Keratinocyte (primary cell): Measurements from ENCODE around the gene TMEM9.

Experiments used
- EZH2 ChIP-seq: IDR thresholded peaks from one replicate; pipeline ENCODE4 v1.6.1; 2012; ENCODE audit warnings: inconsistent platforms, mild to moderate bottlenecking, low read length, moderate library complexity
- TF ChIP-seq, protein P1 (sequence below), 3 experiments: IDR thresholded peaks in 1 of 3; conservative IDR thresholded peaks in 1 of 3; optimal IDR thresholded peaks in 1 of 3; 2 replicates in 2 of 3; 3 replicates in 1 of 3; pipeline versions ENCODE3 to v1.5.1; 2011; ENCODE audit warnings: low read length in 3 of 3, mild to moderate bottlenecking in 3 of 3, moderate library complexity in 2 of 3, control low read depth in 1 of 3, inconsistent platforms in 1 of 3; ENCODE audit not compliant: insufficient read depth in 2 of 3; ENCODE audit errors: extremely low read depth in 1 of 3

DNA sequence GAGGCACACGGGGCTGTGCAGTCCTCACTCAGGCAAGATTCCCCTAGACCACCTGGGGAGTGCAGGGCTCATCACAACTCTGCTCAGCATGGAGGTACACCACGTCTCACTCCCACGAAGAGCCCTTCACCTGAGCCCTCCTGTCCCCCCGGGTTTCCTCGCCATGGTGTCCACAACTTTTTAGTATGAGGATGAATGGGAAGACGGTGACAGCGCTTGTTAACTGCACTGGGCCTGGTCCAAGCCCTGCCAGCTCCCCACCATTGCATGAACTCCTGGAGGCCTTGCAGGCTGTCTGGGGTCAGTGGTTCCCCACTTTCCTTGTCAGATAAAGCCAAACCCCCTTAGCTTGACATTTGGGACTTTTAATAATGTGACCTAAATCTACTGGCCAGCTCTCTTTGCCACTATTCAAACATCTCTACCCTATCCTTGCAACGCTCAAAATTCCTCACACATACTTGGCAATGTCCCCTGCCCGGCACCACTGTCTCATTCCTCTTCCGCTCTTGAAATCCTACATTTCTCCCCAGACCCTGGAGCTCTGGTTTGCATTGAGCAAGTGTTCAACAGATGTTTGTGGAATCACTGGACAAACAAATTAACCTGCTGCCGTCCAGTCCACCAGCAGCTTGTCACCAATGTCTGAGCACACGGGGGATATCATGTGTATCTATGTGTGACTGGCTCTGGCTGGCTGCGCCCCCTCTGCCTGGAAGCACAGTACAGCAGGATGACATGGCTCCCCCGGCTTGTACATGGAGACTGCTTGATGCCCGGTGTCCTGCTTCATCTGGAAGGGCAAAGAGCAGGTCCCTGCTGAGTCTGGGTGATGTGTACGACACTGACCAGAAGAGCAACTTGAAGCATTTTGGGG lies 11.2 kb downstream of the TMEM9 start:
- TF ChIP-seq, protein P1, sequence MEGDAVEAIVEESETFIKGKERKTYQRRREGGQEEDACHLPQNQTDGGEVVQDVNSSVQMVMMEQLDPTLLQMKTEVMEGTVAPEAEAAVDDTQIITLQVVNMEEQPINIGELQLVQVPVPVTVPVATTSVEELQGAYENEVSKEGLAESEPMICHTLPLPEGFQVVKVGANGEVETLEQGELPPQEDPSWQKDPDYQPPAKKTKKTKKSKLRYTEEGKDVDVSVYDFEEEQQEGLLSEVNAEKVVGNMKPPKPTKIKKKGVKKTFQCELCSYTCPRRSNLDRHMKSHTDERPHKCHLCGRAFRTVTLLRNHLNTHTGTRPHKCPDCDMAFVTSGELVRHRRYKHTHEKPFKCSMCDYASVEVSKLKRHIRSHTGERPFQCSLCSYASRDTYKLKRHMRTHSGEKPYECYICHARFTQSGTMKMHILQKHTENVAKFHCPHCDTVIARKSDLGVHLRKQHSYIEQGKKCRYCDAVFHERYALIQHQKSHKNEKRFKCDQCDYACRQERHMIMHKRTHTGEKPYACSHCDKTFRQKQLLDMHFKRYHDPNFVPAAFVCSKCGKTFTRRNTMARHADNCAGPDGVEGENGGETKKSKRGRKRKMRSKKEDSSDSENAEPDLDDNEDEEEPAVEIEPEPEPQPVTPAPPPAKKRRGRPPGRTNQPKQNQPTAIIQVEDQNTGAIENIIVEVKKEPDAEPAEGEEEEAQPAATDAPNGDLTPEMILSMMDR (optimal IDR thresholded peaks at IDR 0.05 in 1 of 3, IDR thresholded peaks at IDR 0.05 in 1 of 3, conservative IDR thresholded peaks at IDR 0.05 in 1 of 3; ENCODE audit: extremely low read depth in 1 of 3, insufficient read depth in 2 of 3, low read length in 3 of 3): no peak
- no peak for TF ChIP-seq EZH2
